ENCODE measurements around the gene RFTN2. TPM values are rescaled to one million over a fixed set of nuclear protein-coding genes. Genes with fewer than 3 reads are reported as not detected.

RFTN2 gene
- total and polyA plus RNA-seq, 2 of the 13 experiments (the other 11 are each of a cell fraction or from before 2014, with no cell fraction given), result not detected

GRCh38 chr2:197705121-197705911 is 29.9 kb upstream of the RFTN2 start, which contains the start of gene MARS2 (continued):
- TF ChIP-seq AGO1 (IDR thresholded peaks at IDR 0.05; ENCODE audit: low read depth, low read length, poor library complexity, severe bottlenecking) (no peak), YEATS2 (CRISPR knock-in tag; IDR thresholded peaks at IDR 0.05; ENCODE audit: borderline replicate concordance) (peak; percentile 65), POLR2AphosphoS2 (IDR thresholded peaks at IDR 0.05; ENCODE audit: low read depth, low read length) (no peak), ZBTB20 (CRISPR knock-in tag; IDR thresholded peaks at IDR 0.05; ENCODE audit: borderline replicate concordance, low read depth) (peak; percentile 84; the same call in 1 of the 2 replicates), SP4 (CRISPR knock-in tag; IDR thresholded peaks at IDR 0.05) (peak; percentile 65; the same call in 1 of the 2 replicates), ZNF552 (CRISPR knock-in tag; IDR thresholded peaks at IDR 0.05; ENCODE audit: borderline replicate concordance) (no peak; the same call in 1 of the 2 replicates), RFX1 (IDR thresholded peaks at IDR 0.05) (no peak), ZSCAN29 (CRISPR knock-in tag; conservative IDR thresholded peaks at IDR 0.05) (no peak), ZNF598 (CRISPR knock-in tag; IDR thresholded peaks at IDR 0.05; ENCODE audit: borderline replicate concordance) (peak; percentile 45; the same call in 1 of the 2 replicates), FOXO1 (CRISPR knock-in tag; IDR thresholded peaks at IDR 0.05) (no peak), RERE (CRISPR knock-in tag; IDR thresholded peaks at IDR 0.05; ENCODE audit: low read depth) (no peak), TBX2 (CRISPR knock-in tag; IDR thresholded peaks at IDR 0.05; ENCODE audit: borderline replicate concordance) (peak; percentile 60), RBFOX2 (IDR thresholded peaks at IDR 0.05; ENCODE audit: low read depth, low read length) (peak; percentile 88), NCOR1 (IDR thresholded peaks at IDR 0.05; ENCODE audit: borderline replicate concordance, low read length) (no peak), NONO (IDR thresholded peaks at IDR 0.05) (no peak), NONO (CRISPR knock-in tag; conservative IDR thresholded peaks at IDR 0.05) (peak; percentile 91)
- TF ChIP-seq, protein P1, sequence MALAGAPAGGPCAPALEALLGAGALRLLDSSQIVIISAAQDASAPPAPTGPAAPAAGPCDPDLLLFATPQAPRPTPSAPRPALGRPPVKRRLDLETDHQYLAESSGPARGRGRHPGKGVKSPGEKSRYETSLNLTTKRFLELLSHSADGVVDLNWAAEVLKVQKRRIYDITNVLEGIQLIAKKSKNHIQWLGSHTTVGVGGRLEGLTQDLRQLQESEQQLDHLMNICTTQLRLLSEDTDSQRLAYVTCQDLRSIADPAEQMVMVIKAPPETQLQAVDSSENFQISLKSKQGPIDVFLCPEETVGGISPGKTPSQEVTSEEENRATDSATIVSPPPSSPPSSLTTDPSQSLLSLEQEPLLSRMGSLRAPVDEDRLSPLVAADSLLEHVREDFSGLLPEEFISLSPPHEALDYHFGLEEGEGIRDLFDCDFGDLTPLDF (CRISPR knock-in tag; IDR thresholded peaks at IDR 0.05), result peak; percentile 46; the same call in 1 of the 2 replicates
- TF ChIP-seq, protein P2, sequence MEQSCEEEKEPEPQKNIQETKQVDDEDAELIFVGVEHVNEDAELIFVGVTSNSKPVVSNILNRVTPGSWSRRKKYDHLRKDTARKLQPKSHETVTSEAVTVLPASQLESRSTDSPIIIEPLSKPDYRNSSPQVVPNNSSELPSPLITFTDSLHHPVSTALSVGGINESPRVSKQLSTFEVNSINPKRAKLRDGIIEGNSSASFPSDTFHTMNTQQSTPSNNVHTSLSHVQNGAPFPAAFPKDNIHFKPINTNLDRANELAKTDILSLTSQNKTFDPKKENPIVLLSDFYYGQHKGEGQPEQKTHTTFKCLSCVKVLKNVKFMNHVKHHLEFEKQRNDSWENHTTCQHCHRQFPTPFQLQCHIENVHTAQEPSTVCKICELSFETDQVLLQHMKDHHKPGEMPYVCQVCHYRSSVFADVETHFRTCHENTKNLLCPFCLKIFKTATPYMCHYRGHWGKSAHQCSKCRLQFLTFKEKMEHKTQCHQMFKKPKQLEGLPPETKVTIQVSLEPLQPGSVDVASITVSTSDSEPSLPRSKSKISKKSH (CRISPR knock-in tag; IDR thresholded peaks at IDR 0.05; ENCODE audit: borderline replicate concordance), result peak; percentile 70
- TF ChIP-seq, protein P3, sequence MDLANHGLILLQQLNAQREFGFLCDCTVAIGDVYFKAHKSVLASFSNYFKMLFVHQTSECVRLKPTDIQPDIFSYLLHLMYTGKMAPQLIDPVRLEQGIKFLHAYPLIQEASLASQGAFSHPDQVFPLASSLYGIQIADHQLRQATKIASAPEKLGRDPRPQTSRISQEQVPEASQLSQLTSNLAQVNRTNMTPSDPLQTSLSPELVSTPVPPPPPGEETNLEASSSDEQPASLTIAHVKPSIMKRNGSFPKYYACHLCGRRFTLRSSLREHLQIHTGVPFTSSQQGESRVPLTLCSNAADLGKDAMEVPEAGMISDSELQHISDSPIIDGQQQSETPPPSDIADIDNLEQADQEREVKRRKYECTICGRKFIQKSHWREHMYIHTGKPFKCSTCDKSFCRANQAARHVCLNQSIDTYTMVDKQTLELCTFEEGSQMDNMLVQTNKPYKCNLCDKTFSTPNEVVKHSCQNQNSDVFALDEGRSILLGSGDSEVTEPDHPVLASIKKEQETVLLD (CRISPR knock-in tag; IDR thresholded peaks at IDR 0.05; ENCODE audit: low read depth), result no peak; the same call in 1 of the 2 replicates

Measured in HepG2 (cell line).